A172 (cell line): ENCODE results near the gene PLEKHA1. TPM values are rescaled to one million over a fixed set of nuclear protein-coding genes. Genes with fewer than 3 reads are reported as not detected.

ENCODE experiments used
- DNase-seq: peaks from one replicate; pipeline ENCODE4 v3.0.0-alpha.2; 2015; ENCODE audit warnings: low spot score
- total RNA-seq: library from RNA; depleted of rRNA; stranded (reverse); fragments of >200 nt; shearing (Covaris generic); gene quantifications from 2 replicates; pipeline ENCODE4 v1.2.3, GENCODE V29; 2014

PLEKHA1 gene
- total RNA-seq, 1 experiment from 2014 or later, result 5.6 TPM

GRCh38 chr10:122346326-122346950 is 28.1 kb upstream of the PLEKHA1 start:
- DNase-seq, result no peak

- DNase-seq, result no peak
Observed at GRCh38 chr10:122347170-122347841, 27.2 kb upstream of the PLEKHA1 start.

GRCh38 chr10:122348512-122348911 is 26.0 kb upstream of the PLEKHA1 start:
- DNase-seq, result no peak

- DNase-seq, result no peak
Observed at GRCh38 chr10:122348935-122349361, 25.6 kb upstream of the PLEKHA1 start.

- DNase-seq, result no peak
Observed at GRCh38 chr10:122349758-122350369, 24.6 kb upstream of the PLEKHA1 start.

GRCh38 chr10:122350893-122351292 is 23.6 kb upstream of the PLEKHA1 start:
- DNase-seq, result no peak

- no peak for DNase-seq
Observed at GRCh38 chr10:122352817-122353525, 21.5 kb upstream of the PLEKHA1 start.

- DNase-seq, result no peak
Observed at GRCh38 chr10:122354383-122354782, 20.1 kb upstream of the PLEKHA1 start.

GRCh38 chr10:122357685-122358084 is 16.8 kb upstream of the PLEKHA1 start:
- no peak for DNase-seq

- DNase-seq, result no peak
Observed at GRCh38 chr10:122359621-122360020, 14.9 kb upstream of the PLEKHA1 start.

GRCh38 chr10:122361046-122361445 is 13.5 kb upstream of the PLEKHA1 start:
- DNase-seq, result no peak

- DNase-seq, result no peak
Observed at GRCh38 chr10:122362031-122362592, 12.4 kb upstream of the PLEKHA1 start.

- DNase-seq, result no peak
Observed at GRCh38 chr10:122362621-122363020, 11.9 kb upstream of the PLEKHA1 start.

GRCh38 chr10:122363311-122363710 is 11.2 kb upstream of the PLEKHA1 start:
- no peak for DNase-seq

GRCh38 chr10:122363722-122364463 is 10.6 kb upstream of the PLEKHA1 start:
- no peak for DNase-seq

GRCh38 chr10:122368502-122369254 is 5.8 kb upstream of the PLEKHA1 start:
- no peak for DNase-seq

GRCh38 chr10:122373108-122373507 is 1.4 kb upstream of the PLEKHA1 start:
- no peak for DNase-seq

GRCh38 chr10:122373721-122374120 is 787 bp upstream of the PLEKHA1 start:
- no peak for DNase-seq

- DNase-seq, result no peak
Observed at GRCh38 chr10:122374859-122375678, 561 bp downstream of the PLEKHA1 start.

GRCh38 chr10:122375679-122376160 is 1.2 kb downstream of the PLEKHA1 start:
- DNase-seq, result no peak
